ENCODE measurements around the gene FUT1.

GRCh38 chr19:48739404-48740163, 12.9 kb downstream of the FUT1 start:
- no peak for TF ChIP-seq CTCF (IDR thresholded peaks at IDR 0.05; ENCODE audit: extremely low read depth in 1 of 2, insufficient read depth in 1 of 2, low read depth in 1 of 2, low read length in 2 of 2)
- no peak for TF ChIP-seq EZH2 (IDR thresholded peaks at IDR 0.05; ENCODE audit: borderline replicate concordance, low read depth, low read length, severe bottlenecking)
- no peak for TF ChIP-seq POLR2A (IDR thresholded peaks at IDR 0.05; ENCODE audit: low read depth, low read length)
- TF ChIP-seq POLR2AphosphoS5 (IDR thresholded peaks at IDR 0.05; ENCODE audit: insufficient read depth, low read depth, low read length), result no peak
- TF ChIP-seq MYC (IDR thresholded peaks at IDR 0.05; ENCODE audit: low read depth, low read length), result no peak
- no peak for TF ChIP-seq JUN (IDR thresholded peaks at IDR 0.05; ENCODE audit: borderline replicate concordance, insufficient read depth, insufficient read length, low read depth)
